ENCODE results near the gene PEX14. TPM values are rescaled to one million over a fixed set of nuclear protein-coding genes. Genes with fewer than 3 reads are reported as not detected.

The PEX14 gene
- total and polyA plus RNA-seq, 10 of the 15 experiments (the other 5 are each of a cell fraction or from before 2014, with no cell fraction given): 1.4 to 23.2 (median 12.0) TPM

DNA sequence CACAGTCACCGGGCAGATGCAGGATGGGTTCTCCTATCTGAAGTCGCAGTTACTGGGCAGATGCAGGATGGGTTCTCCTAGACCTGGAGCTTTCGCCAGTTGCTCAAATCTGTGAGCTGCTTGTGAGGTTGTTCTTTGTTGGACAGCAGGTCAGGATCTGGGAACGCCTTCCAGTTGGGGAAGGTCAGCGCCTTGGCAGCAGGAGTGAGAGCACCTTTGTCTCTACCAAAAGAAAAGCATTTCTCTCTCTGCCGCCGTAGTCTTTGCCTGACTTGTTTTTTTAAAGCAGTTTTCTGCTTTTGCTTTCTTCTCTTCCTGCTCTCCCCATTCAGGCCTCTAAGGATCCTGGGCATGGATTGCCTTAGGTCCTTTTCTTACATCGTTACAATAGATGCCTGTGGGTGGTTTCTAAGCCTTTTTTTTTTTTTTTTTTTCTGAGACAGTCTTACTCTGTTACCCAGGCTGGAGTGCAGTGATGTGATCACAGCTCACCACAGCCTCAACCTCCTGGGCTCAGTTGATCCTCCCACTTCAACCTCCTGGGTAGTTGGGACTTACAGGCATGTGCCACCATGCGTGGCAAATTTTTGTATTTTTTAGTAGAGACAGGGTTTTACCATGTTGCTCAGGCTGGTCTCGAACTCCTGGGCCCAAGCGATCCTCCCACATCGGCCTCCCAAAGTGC lies 15.7 kb downstream of the PEX14 start:
- intact Hi-C loops (cut with micrococcal nuclease; ENCODE audit: unreplicated experiment) (loop anchor here (5.0 kb wide), 1 partner anchor 613 kb away; no protein-coding TSS in a partner anchor), in situ Hi-C loops (cut with MboI) (loop anchor here (5.0 kb wide), 1 partner anchor 58 kb away; the partner anchor contains the start of gene CENPS)
- peaks cover 0 to 4% of the 10 kb centered on the region in 2 experiments; a peak in 1 of 4 replicates for H3K36me3 ChIP-seq (ENCODE audit: control insufficient read depth in 2 of 2, insufficient read depth in 2 of 2, low read length in 1 of 2)
- TF ChIP-seq SMARCA5 (IDR thresholded peaks at IDR 0.05) (no peak), TCF7 (IDR thresholded peaks at IDR 0.05; ENCODE audit: borderline replicate concordance) (no peak), YY1 (IDR thresholded peaks at IDR 0.05; ENCODE audit: low read depth, low read length) (no peak), SIX5 (IDR thresholded peaks at IDR 0.05; ENCODE audit: low read depth, low read length, severe bottlenecking) (no peak), ZNF24 (IDR thresholded peaks at IDR 0.05) (no peak), PML (IDR thresholded peaks at IDR 0.05; ENCODE audit: low read length) (no peak)
- TF ChIP-seq, protein P1, sequence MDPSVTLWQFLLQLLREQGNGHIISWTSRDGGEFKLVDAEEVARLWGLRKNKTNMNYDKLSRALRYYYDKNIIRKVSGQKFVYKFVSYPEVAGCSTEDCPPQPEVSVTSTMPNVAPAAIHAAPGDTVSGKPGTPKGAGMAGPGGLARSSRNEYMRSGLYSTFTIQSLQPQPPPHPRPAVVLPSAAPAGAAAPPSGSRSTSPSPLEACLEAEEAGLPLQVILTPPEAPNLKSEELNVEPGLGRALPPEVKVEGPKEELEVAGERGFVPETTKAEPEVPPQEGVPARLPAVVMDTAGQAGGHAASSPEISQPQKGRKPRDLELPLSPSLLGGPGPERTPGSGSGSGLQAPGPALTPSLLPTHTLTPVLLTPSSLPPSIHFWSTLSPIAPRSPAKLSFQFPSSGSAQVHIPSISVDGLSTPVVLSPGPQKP (IDR thresholded peaks at IDR 0.05; ENCODE audit: low read depth, low read length): no peak
- H3K4me2 ChIP-seq (ENCODE audit: control insufficient read depth, insufficient read depth): no peak overlapping the region
- SMC1A ChIA-PET (ENCODE audit: uncharacterized antibody, unreplicated experiment): interaction anchor here (0.6 to 1.9 kb wide), 3 partner anchors 10 to 61 kb away, joined by 3 to 7 read pairs (median 3); no protein-coding TSS in a partner anchor
- H3K27me3 ChIP-seq (replicated peaks in 1 of 2; ENCODE audit: control insufficient read depth in 2 of 2, insufficient read depth in 2 of 2, low read length in 1 of 2): no peaks in the 10 kb centered on the region
- no peak overlapping the region for H2AFZ ChIP-seq (ENCODE audit: control insufficient read depth, low read depth, low read length)
- H3K4me1 ChIP-seq (ENCODE audit: control insufficient read depth, insufficient read depth, low read length): peaks cover 4% of the 10 kb centered on the region
- DNase-seq (ENCODE audit: low read depth, low spot score) (no peak), ATAC-seq (no peak), FAIRE-seq (no peak)
- CTCF ChIA-PET: interaction anchor here (0.6 to 12.5 kb wide), 6 partner anchors 13 to 281 kb away, joined by 3 to 292 read pairs (median 4); partner anchors contain the start of genes CENPS and KIF1B
- H3K79me2 ChIP-seq (ENCODE audit: control insufficient read depth, insufficient read depth, low read length): peaks cover 17% of the 10 kb centered on the region
- WGBS (ENCODE audit: insufficient coverage, insufficient replicate concordance, low lambda C conversion rate, missing lambda C conversion rate): 77% methylated on average over 12 of the region's 12 CpGs
- no peaks in the 10 kb centered on the region for H4K20me1 ChIP-seq (ENCODE audit: control insufficient read depth, insufficient read depth)
- no TSS peak for BruUV-seq (replicated peaks)
- no peak overlapping the region for H3K27ac ChIP-seq (ENCODE audit: control insufficient read depth, insufficient read depth)
- RAD21 ChIA-PET (ENCODE audit: unreplicated experiment): interaction anchor here (0.7 to 8.4 kb wide), 3 partner anchors 18 to 731 kb away, joined by 4 to 191 read pairs (median 6); partner anchors contain the start of gene CENPS
- POLR2A ChIA-PET: interaction anchor here (0.6 to 1.6 kb wide), 3 partner anchors 15 to 60 kb away, joined by 3 to 5 read pairs (median 4); partner anchors contain the start of gene CENPS
- H3K4me3 ChIP-seq: no peak overlapping the region
- no peaks in the 10 kb centered on the region for H3K9me3 ChIP-seq (replicated peaks; ENCODE audit: control insufficient read depth, insufficient read depth, low read length)
- no peak overlapping the region for H3K9ac ChIP-seq (ENCODE audit: control insufficient read depth, insufficient read depth, low read length)
